ENCODE results near the gene SNCB.

The SNCB gene

GRCh38 chr5:176629853-176630680, at the start of gene SNCB, which contains the start of gene EIF4E1B:
TSS of gene SNCB (minus strand) at chr5:176630534. CDS start at chr5:176629654, 880 bp downstream.
TSS of gene EIF4E1B (plus strand) at chr5:176630675. CDS start at chr5:176642788, 12,113 bp downstream.
- Histone ChIP-seq H3K4me1 (ENCODE audit: control insufficient read depth in 1 of 2, insufficient read depth in 2 of 2, low read length in 2 of 2) (peaks cover 4 to 14% of the 10 kb centered on the region in 2 donors), H3K9me3 (ENCODE audit: control insufficient read depth in 1 of 2, low read length in 2 of 2) (no peaks in the 10 kb centered on the region), H3K27me3 (ENCODE audit: control insufficient read depth in 1 of 2, insufficient read depth in 2 of 2, low read length in 2 of 2) (peaks cover 63 to 73% of the 10 kb centered on the region in 2 donors), H3K36me3 (ENCODE audit: control insufficient read depth in 1 of 2, insufficient read depth in 2 of 2, low read length in 2 of 2) (no peaks in the 10 kb centered on the region), H3K27ac (ENCODE audit: low read depth, low read length) (no peak within 1 kb of the TSS), H3K4me3 (ENCODE audit: low read depth in 1 of 2, low read length in 2 of 2) (peak within 1 kb of the TSS; percentile 24 to 48), H3K9ac (ENCODE audit: low read depth in 1 of 2, low read length in 2 of 2) (no peak within 1 kb of the TSS)

GRCh38 chr5:176679365-176680225, 49.3 kb upstream of the SNCB start:
- Histone ChIP-seq H3K27ac (ENCODE audit: low read depth, low read length) (no peak overlapping the region), H3K27me3 (ENCODE audit: control insufficient read depth in 1 of 2, insufficient read depth in 2 of 2, low read length in 2 of 2) (peaks cover 17 to 31% of the 10 kb centered on the region in 2 donors), H3K36me3 (ENCODE audit: control insufficient read depth in 1 of 2, insufficient read depth in 2 of 2, low read length in 2 of 2) (no peaks in the 10 kb centered on the region), H3K4me3 (ENCODE audit: low read depth in 1 of 2, low read length in 2 of 2) (no peak overlapping the region), H3K9me3 (ENCODE audit: control insufficient read depth in 1 of 2, low read length in 2 of 2) (no peaks in the 10 kb centered on the region), H3K4me1 (ENCODE audit: control insufficient read depth in 1 of 2, insufficient read depth in 2 of 2, low read length in 2 of 2) (no peaks in the 10 kb centered on the region), H3K9ac (ENCODE audit: low read depth in 1 of 2, low read length in 2 of 2) (no peak overlapping the region)

GRCh38 chr5:176678584-176678983, 48.2 kb upstream of the SNCB start:
- no peaks in the 10 kb centered on the region for H3K36me3 ChIP-seq (ENCODE audit: control insufficient read depth in 1 of 2, insufficient read depth in 2 of 2, low read length in 2 of 2)
- no peak overlapping the region for H3K4me3 ChIP-seq (ENCODE audit: low read depth in 1 of 2, low read length in 2 of 2)
- H3K4me1 ChIP-seq (ENCODE audit: control insufficient read depth in 1 of 2, insufficient read depth in 2 of 2, low read length in 2 of 2) = no peaks in the 10 kb centered on the region
- no peaks in the 10 kb centered on the region for H3K9me3 ChIP-seq (ENCODE audit: control insufficient read depth in 1 of 2, low read length in 2 of 2)
- H3K27ac ChIP-seq (ENCODE audit: low read depth, low read length) = no peak overlapping the region
- peaks cover 16 to 31% of the 10 kb centered on the region in 2 donors for H3K27me3 ChIP-seq (ENCODE audit: control insufficient read depth in 1 of 2, insufficient read depth in 2 of 2, low read length in 2 of 2)
- H3K9ac ChIP-seq (ENCODE audit: low read depth in 1 of 2, low read length in 2 of 2) = no peak overlapping the region

- Histone ChIP-seq H3K9ac (ENCODE audit: low read depth in 1 of 2, low read length in 2 of 2) (no peak overlapping the region), H3K27ac (ENCODE audit: low read depth, low read length) (no peak overlapping the region), H3K4me1 (ENCODE audit: control insufficient read depth in 1 of 2, insufficient read depth in 2 of 2, low read length in 2 of 2) (no peaks in the 10 kb centered on the region), H3K27me3 (ENCODE audit: control insufficient read depth in 1 of 2, insufficient read depth in 2 of 2, low read length in 2 of 2) (peaks cover 12 to 24% of the 10 kb centered on the region in 2 donors), H3K36me3 (ENCODE audit: control insufficient read depth in 1 of 2, insufficient read depth in 2 of 2, low read length in 2 of 2) (no peaks in the 10 kb centered on the region), H3K4me3 (ENCODE audit: low read depth in 1 of 2, low read length in 2 of 2) (no peak overlapping the region), H3K9me3 (ENCODE audit: control insufficient read depth in 1 of 2, low read length in 2 of 2) (no peaks in the 10 kb centered on the region)
Measured at GRCh38 chr5:176677209-176677939, 47.0 kb upstream of the SNCB start.

- Histone ChIP-seq H3K9me3 (ENCODE audit: control insufficient read depth in 1 of 2, low read length in 2 of 2) (no peaks in the 10 kb centered on the region), H3K27me3 (ENCODE audit: control insufficient read depth in 1 of 2, insufficient read depth in 2 of 2, low read length in 2 of 2) (peaks cover 12 to 20% of the 10 kb centered on the region in 2 donors), H3K9ac (ENCODE audit: low read depth in 1 of 2, low read length in 2 of 2) (no peak overlapping the region), H3K4me1 (ENCODE audit: control insufficient read depth in 1 of 2, insufficient read depth in 2 of 2, low read length in 2 of 2) (no peaks in the 10 kb centered on the region), H3K4me3 (ENCODE audit: low read depth in 1 of 2, low read length in 2 of 2) (no peak overlapping the region), H3K27ac (ENCODE audit: low read depth, low read length) (no peak overlapping the region), H3K36me3 (ENCODE audit: control insufficient read depth in 1 of 2, insufficient read depth in 2 of 2, low read length in 2 of 2) (no peaks in the 10 kb centered on the region)
Measured at GRCh38 chr5:176676361-176676824, 46.1 kb upstream of the SNCB start.

- H3K27ac ChIP-seq (ENCODE audit: low read depth, low read length) = no peak overlapping the region
- no peaks in the 10 kb centered on the region for H3K9me3 ChIP-seq (ENCODE audit: control insufficient read depth in 1 of 2, low read length in 2 of 2)
- no peaks in the 10 kb centered on the region for H3K36me3 ChIP-seq (ENCODE audit: control insufficient read depth in 1 of 2, insufficient read depth in 2 of 2, low read length in 2 of 2)
- H3K4me3 ChIP-seq (ENCODE audit: low read depth in 1 of 2, low read length in 2 of 2) = no peak overlapping the region
- peaks cover 10 to 16% of the 10 kb centered on the region in 2 donors for H3K27me3 ChIP-seq (ENCODE audit: control insufficient read depth in 1 of 2, insufficient read depth in 2 of 2, low read length in 2 of 2)
- no peaks in the 10 kb centered on the region for H3K4me1 ChIP-seq (ENCODE audit: control insufficient read depth in 1 of 2, insufficient read depth in 2 of 2, low read length in 2 of 2)
- H3K9ac ChIP-seq (ENCODE audit: low read depth in 1 of 2, low read length in 2 of 2) = no peak overlapping the region
Measured at GRCh38 chr5:176675676-176676360, 45.5 kb upstream of the SNCB start.

GRCh38 chr5:176674799-176675198, 44.5 kb upstream of the SNCB start:
- no peaks in the 10 kb centered on the region for H3K36me3 ChIP-seq (ENCODE audit: control insufficient read depth in 1 of 2, insufficient read depth in 2 of 2, low read length in 2 of 2)
- H3K9ac ChIP-seq (ENCODE audit: low read depth in 1 of 2, low read length in 2 of 2) = no peak overlapping the region
- no peaks in the 10 kb centered on the region for H3K9me3 ChIP-seq (ENCODE audit: control insufficient read depth in 1 of 2, low read length in 2 of 2)
- H3K4me3 ChIP-seq (ENCODE audit: low read depth in 1 of 2, low read length in 2 of 2) = no peak overlapping the region
- H3K4me1 ChIP-seq (ENCODE audit: control insufficient read depth in 1 of 2, insufficient read depth in 2 of 2, low read length in 2 of 2) = no peaks in the 10 kb centered on the region
- no peak overlapping the region for H3K27ac ChIP-seq (ENCODE audit: low read depth, low read length)
- peaks cover 6 to 7% of the 10 kb centered on the region in 2 donors for H3K27me3 ChIP-seq (ENCODE audit: control insufficient read depth in 1 of 2, insufficient read depth in 2 of 2, low read length in 2 of 2)

- no peaks in the 10 kb centered on the region for H3K9me3 ChIP-seq (ENCODE audit: control insufficient read depth in 1 of 2, low read length in 2 of 2)
- H3K27ac ChIP-seq (ENCODE audit: low read depth, low read length) = no peak overlapping the region
- H3K4me1 ChIP-seq (ENCODE audit: control insufficient read depth in 1 of 2, insufficient read depth in 2 of 2, low read length in 2 of 2) = no peaks in the 10 kb centered on the region
- H3K27me3 ChIP-seq (ENCODE audit: control insufficient read depth in 1 of 2, insufficient read depth in 2 of 2, low read length in 2 of 2) = no peaks in the 10 kb centered on the region
- H3K9ac ChIP-seq (ENCODE audit: low read depth in 1 of 2, low read length in 2 of 2) = no peak overlapping the region
- no peak overlapping the region for H3K4me3 ChIP-seq (ENCODE audit: low read depth in 1 of 2, low read length in 2 of 2)
- no peaks in the 10 kb centered on the region for H3K36me3 ChIP-seq (ENCODE audit: control insufficient read depth in 1 of 2, insufficient read depth in 2 of 2, low read length in 2 of 2)
Measured at GRCh38 chr5:176673651-176674583, 43.6 kb upstream of the SNCB start.
